Activated B cell treated with CpG ODN at 0.5 μM for 24 hours (primary cell): ENCODE data around the gene BEAN1. TPM values are rescaled to one million over a fixed set of nuclear protein-coding genes. Genes with fewer than 3 reads are reported as not detected.

ENCODE experiments used
- ATAC-seq: fragments of 200-7000 bp; cut with Tn5 transposase; one replicate; pipeline ENCODE4 v1.10.0; 2021; ENCODE audit warnings: low read depth, mild to moderate bottlenecking, moderate library complexity
- CTCF ChIA-PET: fragments of 350-600 bp; sonication (Branson Sonifier 250); formaldehyde crosslinking; loops from one replicate; lab custom pipeline; 2021; ENCODE audit warnings: antibody characterized with exemption; lab: Charles Lee
- POLR2A ChIA-PET: fragments of 350-600 bp; sonication (Branson Sonifier 250); formaldehyde crosslinking; loops from one replicate; lab custom pipeline; 2021; ENCODE audit warnings: antibody characterized with exemption; lab: Charles Lee
- DNase-seq: peaks from one replicate; pipeline ENCODE4 v3.0.0; 2022
- H3K27ac Mint-ChIP-seq: one replicate; pipeline ENCODE4 v1.8.0; 2020; ENCODE audit warnings: mixed read lengths
- H3K27me3 Mint-ChIP-seq: one replicate; pipeline ENCODE4 v1.8.0; 2021; ENCODE audit warnings: mixed read lengths
- H3K36me3 Mint-ChIP-seq: one replicate; pipeline ENCODE4 v1.8.0; 2021; ENCODE audit warnings: low read depth, mixed read lengths
- H3K4me1 Mint-ChIP-seq: one replicate; pipeline ENCODE4 v1.8.0; 2021; ENCODE audit warnings: mixed read lengths
- H3K4me3 Mint-ChIP-seq: one replicate; pipeline ENCODE4 v1.8.0; 2020; ENCODE audit warnings: mild to moderate bottlenecking, mixed read lengths
- H3K9me3 Mint-ChIP-seq: one replicate; pipeline ENCODE4 v1.8.0; 2020; ENCODE audit warnings: mixed read lengths
- intact Hi-C: fragments of 100-400 bp; cut with micrococcal nuclease; formaldehyde crosslinking; loops from one replicate; pipeline ENCODE4 v1.15.1; 2024
- total RNA-seq: library from RNA; stranded (reverse); gene quantifications from 2 replicates; pipeline ENCODE4 v1.2.3, GENCODE V29; 2022
- TF ChIP-seq, protein P1 (sequence below): fragments of 200-600 bp; IDR thresholded peaks from one replicate; pipeline ENCODE4 v1.8.0; 2022; ENCODE audit warnings: antibody characterized with exemption, mild to moderate bottlenecking

The BEAN1 gene
- total RNA-seq, 1 donor from 2014 or later = not detected

DNA sequence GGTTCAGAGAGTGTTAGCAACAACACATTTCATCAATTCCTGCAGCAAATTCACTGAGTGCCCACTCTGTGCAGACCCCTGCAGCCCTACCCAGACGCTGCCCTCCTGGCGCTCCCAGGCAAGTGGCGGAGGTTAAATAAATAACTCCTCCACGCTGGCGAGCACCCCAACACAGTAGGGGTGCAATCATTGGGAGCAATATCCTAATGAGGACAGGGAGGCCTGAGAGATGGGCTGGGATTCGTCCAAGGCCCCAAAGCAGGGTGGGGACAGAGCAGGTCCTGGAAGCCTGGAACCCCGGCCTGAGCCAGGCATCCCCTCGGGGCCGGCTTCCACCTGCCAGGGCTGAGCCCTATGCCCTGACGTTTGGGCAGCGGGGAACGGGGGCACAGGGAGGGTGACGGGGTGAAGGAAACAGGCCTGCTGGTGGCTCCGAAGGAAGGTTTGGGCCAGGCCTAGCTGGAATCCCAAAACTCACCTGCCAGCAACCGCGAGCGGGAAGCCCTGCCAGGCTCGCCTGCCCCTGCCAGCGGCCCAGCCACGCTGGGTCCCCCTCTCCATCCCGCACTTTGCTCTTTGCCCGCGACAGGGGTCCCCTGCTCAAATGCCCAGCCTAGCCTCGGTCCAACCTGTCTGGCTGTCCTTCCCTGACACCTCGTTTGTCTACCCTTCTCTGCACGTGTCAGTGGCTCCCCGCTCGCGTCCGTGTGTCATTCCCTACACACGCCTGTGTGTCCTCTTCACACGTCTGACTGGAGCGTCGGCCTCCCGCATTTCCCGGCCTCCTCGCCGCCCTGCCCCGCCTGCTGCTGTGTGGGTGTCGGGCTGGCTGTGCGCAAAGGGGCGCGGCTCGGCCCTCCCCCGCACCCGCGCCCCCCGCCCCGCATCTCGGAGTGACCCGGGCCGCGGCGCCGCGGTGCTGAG, 721 bp upstream of the BEAN1 start:
- ChIA-PET CTCF (no interaction called here), POLR2A (interaction anchor here (0.6 kb wide), 1 partner anchor 12 kb away, joined by 8 read pairs; no protein-coding TSS in a partner anchor)
- TF ChIP-seq, protein P1, sequence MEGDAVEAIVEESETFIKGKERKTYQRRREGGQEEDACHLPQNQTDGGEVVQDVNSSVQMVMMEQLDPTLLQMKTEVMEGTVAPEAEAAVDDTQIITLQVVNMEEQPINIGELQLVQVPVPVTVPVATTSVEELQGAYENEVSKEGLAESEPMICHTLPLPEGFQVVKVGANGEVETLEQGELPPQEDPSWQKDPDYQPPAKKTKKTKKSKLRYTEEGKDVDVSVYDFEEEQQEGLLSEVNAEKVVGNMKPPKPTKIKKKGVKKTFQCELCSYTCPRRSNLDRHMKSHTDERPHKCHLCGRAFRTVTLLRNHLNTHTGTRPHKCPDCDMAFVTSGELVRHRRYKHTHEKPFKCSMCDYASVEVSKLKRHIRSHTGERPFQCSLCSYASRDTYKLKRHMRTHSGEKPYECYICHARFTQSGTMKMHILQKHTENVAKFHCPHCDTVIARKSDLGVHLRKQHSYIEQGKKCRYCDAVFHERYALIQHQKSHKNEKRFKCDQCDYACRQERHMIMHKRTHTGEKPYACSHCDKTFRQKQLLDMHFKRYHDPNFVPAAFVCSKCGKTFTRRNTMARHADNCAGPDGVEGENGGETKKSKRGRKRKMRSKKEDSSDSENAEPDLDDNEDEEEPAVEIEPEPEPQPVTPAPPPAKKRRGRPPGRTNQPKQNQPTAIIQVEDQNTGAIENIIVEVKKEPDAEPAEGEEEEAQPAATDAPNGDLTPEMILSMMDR = no peak
- Mint-ChIP-seq H3K9me3 (no peaks in the 10 kb centered on the region), H3K36me3 (no peaks in the 10 kb centered on the region), H3K4me3 (no peak overlapping the region), H3K27me3 (peaks cover 67% of the 10 kb centered on the region), H3K27ac (no peak overlapping the region), H3K4me1 (peaks cover 6% of the 10 kb centered on the region)
- DNase-seq (no peak), ATAC-seq (no peak)
- intact Hi-C loops = no loop called here

DNA sequence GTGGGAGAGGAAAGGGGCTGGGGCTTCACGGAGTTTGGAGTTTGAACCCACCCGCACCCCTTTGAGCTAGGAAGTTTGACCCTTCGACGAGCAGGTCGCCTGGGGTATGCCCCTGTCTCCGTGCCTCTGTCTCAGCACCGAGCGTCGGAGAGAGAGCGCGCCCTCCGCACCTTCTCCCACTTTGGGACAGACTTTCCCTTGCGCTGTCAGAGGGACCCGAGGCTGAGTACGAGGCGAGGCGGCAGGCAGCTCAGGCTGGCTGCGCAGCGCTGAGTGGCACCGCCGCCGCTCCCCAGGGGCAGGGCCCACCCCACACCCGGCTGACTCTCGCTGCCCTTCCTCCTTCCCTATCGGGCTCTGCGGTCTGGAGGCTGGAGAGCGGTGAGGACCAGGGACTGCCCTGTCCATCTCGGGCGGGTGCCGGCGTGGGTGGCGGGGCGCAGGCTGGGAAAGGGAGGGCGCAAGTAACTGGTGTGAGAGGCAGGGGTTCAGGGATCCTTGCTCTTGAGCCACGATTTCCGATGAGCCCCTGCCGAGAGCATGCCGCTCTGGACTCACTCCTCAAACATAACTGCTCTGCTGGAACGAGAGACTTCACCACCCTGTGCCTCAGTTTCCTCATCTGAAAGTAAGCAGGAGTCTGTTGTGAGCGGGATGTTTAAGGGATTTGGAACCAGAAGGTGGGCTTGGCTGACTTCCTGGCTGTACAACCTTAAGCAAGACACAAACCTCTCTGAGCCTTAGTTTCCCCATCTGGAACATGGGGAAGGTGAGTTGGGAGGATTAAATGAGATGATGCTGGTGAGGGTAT, 981 bp downstream of the BEAN1 start:
- Mint-ChIP-seq H3K36me3 (no peaks in the 10 kb centered on the region), H3K27ac (no peak overlapping the region), H3K27me3 (peaks cover 72% of the 10 kb centered on the region), H3K4me1 (peaks cover 6% of the 10 kb centered on the region), H3K4me3 (no peak overlapping the region), H3K9me3 (no peaks in the 10 kb centered on the region)
- ChIA-PET CTCF (interaction anchor here (0.7 kb wide), 1 partner anchor 63 kb away, joined by 3 read pairs; no protein-coding TSS in a partner anchor), POLR2A (no interaction called here)
- DNase-seq = no peak
- TF ChIP-seq, protein P1 = no peak
- intact Hi-C loops = no loop called here
- no peak for ATAC-seq

DNA sequence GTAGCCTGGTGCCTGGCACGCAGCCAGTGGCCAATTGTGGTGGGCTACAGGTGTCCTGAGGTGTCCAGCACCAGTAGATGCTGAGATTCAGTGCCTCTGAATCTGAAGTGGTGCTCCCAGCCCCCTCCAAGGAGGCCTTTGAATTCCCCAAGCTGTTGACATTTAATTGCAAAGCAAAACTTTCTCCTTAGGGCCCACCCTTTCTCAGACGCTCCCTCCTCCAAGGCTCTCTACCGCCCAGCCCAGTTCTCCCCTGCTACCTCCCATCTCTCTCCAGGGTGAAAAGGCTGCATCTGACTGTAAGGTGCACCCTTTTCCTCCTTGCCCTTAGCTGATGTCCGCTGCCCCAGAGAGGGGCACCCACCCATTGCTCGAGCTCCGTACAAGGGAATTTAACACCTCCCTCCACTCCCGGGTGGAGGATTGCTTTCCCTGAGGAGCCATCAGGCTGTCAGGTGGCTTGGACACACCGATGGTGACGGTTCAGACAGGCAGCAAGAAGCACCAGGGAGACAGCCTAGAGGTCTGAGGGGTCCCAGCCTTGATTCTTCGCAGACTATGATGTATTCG, 1.7 kb downstream of the BEAN1 start:
- POLR2A ChIA-PET = no interaction called here
- Mint-ChIP-seq H3K27me3 (peaks cover 72% of the 10 kb centered on the region), H3K27ac (no peak overlapping the region), H3K36me3 (no peaks in the 10 kb centered on the region), H3K9me3 (no peaks in the 10 kb centered on the region), H3K4me3 (no peak overlapping the region), H3K4me1 (peaks cover 6% of the 10 kb centered on the region)
- DNase-seq (no peak), ATAC-seq (no peak)
- intact Hi-C loops = no loop called here
- CTCF ChIA-PET = no interaction called here
- TF ChIP-seq, protein P1 = no peak

DNA sequence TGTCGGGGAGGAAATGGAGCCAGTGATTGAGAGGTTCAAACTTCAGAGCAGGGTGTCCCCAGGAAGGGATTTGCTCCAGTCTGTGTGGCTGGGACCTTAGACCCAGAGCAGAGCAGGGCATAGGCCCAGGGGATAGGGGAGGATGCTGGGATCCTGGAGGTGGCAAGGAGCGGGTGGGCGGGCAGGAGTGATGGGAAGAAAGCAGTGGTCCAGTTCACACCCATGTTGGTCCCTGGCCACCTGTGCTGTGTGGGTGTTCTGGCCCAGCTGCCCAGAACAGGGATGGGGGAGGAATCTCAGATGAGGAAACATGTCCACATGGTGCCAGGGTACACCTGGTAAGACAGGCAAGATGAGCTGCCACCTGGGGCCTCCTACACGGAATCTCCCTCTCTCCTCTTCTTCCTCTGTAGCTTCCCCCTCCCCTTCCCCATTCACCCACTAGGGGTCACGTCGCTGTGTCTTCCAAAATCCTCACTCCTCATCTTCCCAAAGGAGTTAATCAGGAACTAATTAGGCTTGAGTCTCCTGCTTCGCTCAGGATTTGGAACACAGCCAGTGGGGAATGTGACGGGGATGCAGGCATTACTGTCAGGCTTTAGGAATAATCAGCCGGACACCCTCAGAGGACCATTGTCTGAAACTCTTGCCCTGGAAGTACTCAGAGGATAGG, 2.3 kb downstream of the BEAN1 start:
- H3K4me1 Mint-ChIP-seq = peaks cover 6% of the 10 kb centered on the region
- H3K36me3 Mint-ChIP-seq = no peaks in the 10 kb centered on the region
- TF ChIP-seq, protein P1 = no peak
- no peaks in the 10 kb centered on the region for H3K9me3 Mint-ChIP-seq
- H3K4me3 Mint-ChIP-seq = no peak overlapping the region
- intact Hi-C loops = no loop called here
- ATAC-seq (no peak), DNase-seq (no peak)
- ChIA-PET CTCF (no interaction called here), POLR2A (no interaction called here)
- no peak overlapping the region for H3K27ac Mint-ChIP-seq
- H3K27me3 Mint-ChIP-seq = peaks cover 66% of the 10 kb centered on the region
